Erythroblast (primary cell): ENCODE data around the gene FJX1.

ENCODE experiments used
- GATA1 ChIP-seq: IDR thresholded peaks from 2 replicates; pipeline ENCODE4 v1.6.1; 2011; ENCODE audit warnings: low read depth, mild to moderate bottlenecking, control low read depth, low read length, moderate library complexity
- POLR2A ChIP-seq: IDR thresholded peaks from 2 replicates; pipeline ENCODE4 v1.6.1; 2011; ENCODE audit warnings: mild to moderate bottlenecking, low read length

GRCh38 chr11:35661534-35661933, 43.3 kb downstream of the FJX1 start:
- TF ChIP-seq POLR2A (no peak), GATA1 (no peak)
